Activated effector memory CD4-positive, alpha-beta T cell treated with anti-CD3 and anti-CD28 coated beads, Interleukin-2, amount 50 U/mL, for 16 hours (primary cell): ENCODE results near the gene RPL10.

Experiments
- DNase-seq: peaks from one replicate; pipeline ENCODE4 v3.0.0-alpha.2; 2020

The RPL10 gene

DNA sequence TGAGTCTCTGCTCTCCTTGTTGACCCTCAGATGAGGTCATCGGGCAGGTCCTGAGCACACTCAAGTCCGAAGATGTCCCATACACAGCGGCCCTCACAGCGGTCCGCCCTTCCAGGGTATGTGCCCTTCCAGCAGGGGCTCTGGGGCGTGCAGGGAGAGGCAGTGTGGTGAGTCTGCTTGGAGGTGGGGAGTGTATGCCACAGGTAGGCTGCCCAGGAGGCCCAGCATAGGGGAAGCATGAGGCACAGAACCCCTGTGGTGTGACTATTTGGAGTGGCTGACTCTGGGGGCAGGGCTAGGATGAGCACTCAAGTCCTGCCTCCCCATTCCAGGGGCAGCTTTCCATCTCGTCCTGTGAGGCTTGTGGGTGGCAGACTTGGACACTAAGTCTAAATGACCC is 35.4 kb downstream of the RPL10 start:
- no peak for DNase-seq

GRCh38 chrX:154434394-154435168 is 36.4 kb downstream of the RPL10 start:
- DNase-seq: no peak

GRCh38 chrX:154435171-154435733 is 37.1 kb downstream of the RPL10 start:
- DNase-seq: no peak

DNA sequence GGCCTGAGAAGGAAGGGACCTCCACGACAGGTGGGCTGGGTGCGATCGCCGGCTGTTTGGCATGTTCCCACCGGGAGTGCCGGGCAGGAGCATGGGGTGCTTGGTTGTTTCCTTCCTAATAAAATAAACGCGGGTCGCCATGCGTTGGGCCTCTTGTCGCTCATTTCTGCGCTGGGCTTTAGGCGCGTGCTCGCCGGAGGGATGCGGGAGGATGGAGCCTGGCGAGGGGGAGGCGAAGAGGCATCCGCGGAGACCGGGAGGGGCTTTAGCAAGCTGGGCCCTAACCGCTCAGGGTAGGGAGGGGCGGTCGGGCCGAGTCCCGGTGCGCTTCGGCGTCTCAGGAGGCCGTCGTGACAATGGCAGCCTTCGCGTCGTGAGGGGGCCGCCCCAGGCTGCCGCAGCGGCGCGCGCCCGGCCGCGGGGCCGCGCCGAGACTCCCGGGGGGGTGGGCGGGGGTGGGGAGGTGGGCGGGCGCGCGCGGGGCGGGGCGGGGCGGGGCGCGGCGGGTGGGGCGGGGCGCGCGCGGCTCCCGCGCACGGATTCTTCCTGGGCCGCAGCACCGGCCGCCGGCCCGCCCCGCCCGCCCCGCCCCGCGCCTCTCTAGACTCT is 38.3 kb downstream of the RPL10 start:
- peak; percentile 84 for DNase-seq

GRCh38 chrX:154436983-154437752 is 39.0 kb downstream of the RPL10 start, which contains the start of gene GDI1:
TSS of gene GDI1 (plus strand) at chrX:154437154. CDS start at chrX:154437255, 101 bp downstream.
- DNase-seq: peak; percentile 84

- no peak for DNase-seq
Measured at GRCh38 chrX:154437971-154438893, 40.1 kb downstream of the RPL10 start.

DNA sequence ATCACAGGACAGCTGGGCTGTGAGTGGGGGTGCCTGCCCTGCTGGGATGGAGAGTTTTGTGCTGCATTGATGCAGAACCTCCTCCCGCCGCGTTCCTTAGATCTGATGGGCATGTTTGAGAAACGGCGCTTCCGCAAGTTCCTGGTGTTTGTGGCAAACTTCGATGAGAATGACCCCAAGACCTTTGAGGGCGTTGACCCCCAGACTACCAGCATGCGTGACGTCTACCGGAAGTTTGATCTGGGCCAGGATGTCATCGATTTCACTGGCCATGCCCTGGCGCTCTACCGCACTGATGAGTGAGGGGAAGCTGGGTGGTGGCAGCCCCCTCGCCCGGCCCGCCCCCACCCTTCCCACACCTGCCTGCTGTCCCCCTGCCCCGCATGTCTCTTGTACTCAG is 41.7 kb downstream of the RPL10 start:
- no peak for DNase-seq

DNA sequence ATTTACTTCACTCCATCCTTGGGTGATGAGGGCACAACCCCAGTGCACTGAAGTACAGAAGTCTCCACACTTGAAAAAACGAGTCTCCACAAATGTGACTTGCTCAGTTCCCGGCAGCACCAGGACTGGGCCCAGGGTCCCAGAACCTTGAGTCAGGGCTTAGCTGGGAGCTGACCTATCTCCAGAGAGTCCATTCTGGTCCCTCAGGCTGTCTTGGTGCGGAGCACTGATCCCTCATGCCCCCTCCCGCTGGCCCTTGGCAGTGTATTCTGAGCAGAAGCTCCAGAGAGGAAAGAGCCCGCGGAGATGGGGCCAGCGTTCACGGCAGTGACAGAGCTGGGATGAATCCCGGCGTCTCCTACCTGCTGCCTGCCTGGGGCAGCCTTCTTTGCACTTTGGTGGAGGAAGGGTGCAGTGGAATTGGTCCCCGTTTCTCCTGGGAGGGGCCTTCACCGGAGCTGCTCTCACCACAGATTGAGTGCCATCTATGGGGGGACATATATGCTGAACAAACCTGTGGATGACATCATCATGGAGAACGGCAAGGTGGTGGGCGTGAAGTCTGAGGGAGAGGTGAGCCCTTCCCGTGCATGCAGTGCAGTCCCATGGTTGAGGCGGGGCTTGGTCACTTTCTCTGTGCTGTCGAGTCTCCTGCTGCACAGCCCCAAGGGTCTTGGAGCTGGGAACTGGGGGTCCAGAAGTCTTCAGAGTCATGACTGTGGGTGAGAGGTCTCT is 42.6 kb downstream of the RPL10 start:
- no peak for DNase-seq

- no peak for DNase-seq
Measured at GRCh38 chrX:154441564-154441963, 43.4 kb downstream of the RPL10 start.

- DNase-seq: no peak
Measured at GRCh38 chrX:154441984-154442707, 44.0 kb downstream of the RPL10 start.

DNA sequence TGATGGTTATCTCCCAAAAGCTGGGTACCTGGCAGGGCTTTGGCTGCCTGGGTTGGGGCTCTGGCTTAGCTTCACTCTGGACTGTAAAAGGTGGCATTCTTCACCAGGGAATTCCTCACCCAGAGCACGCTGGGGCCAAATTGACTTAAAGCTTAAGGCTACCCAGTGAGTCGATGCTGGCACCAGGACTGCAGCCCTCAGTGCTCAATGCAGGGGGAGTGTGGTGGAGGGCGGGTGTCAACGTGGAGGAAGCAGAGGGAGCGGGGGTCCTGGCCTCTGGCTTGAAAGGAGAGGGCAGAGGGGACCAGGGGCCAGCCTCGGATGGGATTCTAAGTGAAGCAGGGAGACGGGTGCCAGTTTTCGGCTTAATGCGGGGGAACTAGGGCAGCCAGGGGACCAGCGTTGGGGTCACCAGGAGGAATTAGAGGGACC is 45.3 kb downstream of the RPL10 start:
- no peak for DNase-seq

DNA sequence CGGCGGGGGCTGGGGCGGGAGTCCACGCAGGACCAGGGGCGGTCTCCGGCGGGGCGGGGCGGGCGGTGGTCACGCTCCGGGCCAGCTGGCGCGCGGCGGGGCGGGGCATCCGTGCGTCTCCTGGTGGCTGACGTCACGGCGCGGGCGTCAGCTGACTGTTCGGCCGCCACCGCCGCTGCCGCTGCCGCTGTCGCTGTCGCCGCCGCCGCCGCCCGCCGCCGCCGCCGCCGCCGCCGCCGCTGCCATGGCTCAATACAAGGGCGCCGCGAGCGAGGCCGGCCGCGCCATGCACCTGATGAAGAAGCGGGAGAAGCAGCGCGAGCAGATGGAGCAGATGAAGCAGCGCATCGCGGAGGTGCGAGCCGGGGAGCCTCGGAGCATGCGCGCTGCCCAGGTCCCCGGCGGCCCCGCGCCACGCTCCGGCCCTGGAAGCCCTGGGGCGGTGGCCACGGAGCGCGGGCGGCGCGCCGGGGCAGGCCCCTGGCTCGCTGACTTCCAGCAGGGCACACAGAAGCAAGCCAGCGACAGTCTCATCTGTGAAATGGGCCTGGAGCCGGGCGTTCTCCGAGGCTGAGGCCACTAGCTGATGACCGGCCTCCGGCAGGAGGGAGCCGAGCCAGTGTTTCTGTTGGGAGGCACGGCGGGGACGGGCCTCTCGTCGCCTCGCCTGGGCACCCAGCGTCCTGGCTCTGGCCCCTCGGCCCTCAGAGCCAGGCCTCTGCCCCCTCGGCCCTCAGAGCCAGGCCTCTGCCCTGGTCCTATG is 46.0 kb downstream of the RPL10 start, which contains the start of gene FAM50A:
FAM50A (plus strand) TSS at position 150 of the 763 bp plus-strand sequence; CDS start at position 245, 95 bp downstream.
- peak; percentile 90 for DNase-seq

DNA sequence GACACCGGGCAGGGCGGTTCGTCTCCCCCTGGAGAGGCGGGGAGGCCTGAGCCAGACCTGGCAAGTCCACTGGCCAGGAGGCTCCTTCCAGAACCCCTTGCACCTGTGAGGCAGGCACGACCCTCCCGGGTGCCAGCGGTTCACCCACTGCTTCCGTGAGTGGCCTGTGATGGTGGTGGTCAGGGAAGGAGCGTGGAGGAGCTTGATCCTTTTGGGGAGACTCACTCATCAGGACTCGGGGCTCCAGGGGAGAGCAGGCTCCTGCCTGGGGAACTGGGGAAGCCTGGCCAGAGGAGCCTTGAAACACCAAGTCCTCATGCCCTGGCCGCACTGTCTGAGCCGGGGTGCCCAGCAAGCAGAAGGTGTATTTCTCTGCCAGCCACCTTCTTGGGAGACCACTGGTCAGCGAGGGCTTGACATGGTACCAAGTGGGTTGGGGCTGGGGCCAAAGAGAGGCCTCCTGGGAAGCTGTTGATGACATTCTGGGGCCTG is 46.6 kb downstream of the RPL10 start:
- DNase-seq: no peak

DNA sequence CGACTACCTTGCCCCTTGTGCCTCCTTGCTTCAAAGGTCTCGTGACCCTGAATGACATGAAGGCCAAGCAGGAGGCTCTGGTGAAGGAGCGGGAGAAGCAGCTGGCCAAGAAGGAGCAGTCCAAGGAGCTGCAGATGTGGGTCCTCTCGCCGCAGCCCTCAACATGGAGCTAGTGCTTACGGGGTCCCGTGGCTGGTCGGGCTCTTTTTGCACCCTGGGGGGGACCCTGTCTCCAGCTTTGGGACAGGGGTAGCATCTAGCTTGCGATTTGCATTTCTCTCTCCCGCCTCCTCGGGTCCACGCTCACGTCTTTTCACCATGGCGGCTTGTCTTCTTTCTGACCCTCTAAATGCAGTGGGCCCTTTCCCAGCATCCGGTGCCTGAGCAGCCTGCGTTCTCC is 47.6 kb downstream of the RPL10 start:
- DNase-seq: no peak

DNA sequence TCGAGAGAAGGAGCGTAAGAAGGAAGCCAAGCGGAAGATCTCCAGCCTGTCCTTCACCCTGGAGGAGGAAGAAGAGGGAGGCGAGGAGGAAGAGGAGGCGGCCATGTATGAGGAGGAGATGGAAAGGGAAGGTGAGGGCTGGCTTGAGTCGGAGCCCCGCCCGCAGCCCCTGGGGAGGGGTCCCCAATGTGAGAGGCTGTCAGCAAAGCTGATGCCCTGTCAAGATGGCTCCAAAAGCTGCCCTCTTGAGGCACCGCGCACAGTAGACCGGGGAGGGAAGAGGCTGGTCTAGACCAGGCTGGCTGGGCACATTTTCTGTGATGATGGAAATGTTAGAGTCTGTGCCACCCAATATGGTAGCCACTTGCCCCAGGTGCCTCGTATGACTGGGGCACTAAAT is 48.3 kb downstream of the RPL10 start:
- no peak for DNase-seq

- no peak for DNase-seq
Measured at GRCh38 chrX:154448484-154448883, 50.3 kb downstream of the RPL10 start.

- no peak for DNase-seq
Measured at GRCh38 chrX:154449618-154450017, 51.4 kb downstream of the RPL10 start.

- DNase-seq: no peak
Measured at GRCh38 chrX:154450312-154450711, 52.1 kb downstream of the RPL10 start.
